Activated T-cell treated with anti-CD3 and anti-CD28 coated beads for 48 hours (primary cell): ENCODE data around the gene MPC2.
"Not testable (repeated sequence)": the region's sequence is repeated elsewhere in the genome, so short reads cannot be mapped to it uniquely, and the experiment has no call there.

Experiments used
- DNase-seq: peaks from one replicate; pipeline ENCODE4 v3.0.0-alpha.2; 2020; ENCODE audit warnings: low read depth

MPC2 gene

GRCh38 chr1:167934426-167935215 is 2.3 kb downstream of the MPC2 start:
- no peak for DNase-seq

GRCh38 chr1:167933788-167934187 is 3.1 kb downstream of the MPC2 start:
- no peak for DNase-seq

GRCh38 chr1:167929725-167930124 is 7.1 kb downstream of the MPC2 start:
- DNase-seq = no peak

DNA sequence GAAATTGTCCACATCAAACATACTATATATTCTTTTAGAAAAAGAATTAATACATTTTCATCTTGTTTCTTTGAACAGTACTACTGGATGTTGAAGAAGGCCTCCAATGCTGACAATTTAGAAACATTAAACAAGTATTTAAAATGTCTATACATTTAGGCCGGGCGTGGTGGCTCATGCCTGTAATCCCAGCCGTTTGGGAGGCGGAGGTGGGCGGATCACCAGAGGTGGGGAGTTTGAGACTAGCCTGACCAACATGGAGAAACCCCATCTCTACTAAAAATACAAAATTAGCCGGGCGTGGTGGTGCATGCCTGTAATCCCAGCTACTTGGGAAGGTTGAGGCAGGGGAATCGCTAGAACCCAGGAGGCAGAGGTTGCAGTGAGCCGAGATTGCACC is 8.0 kb downstream of the MPC2 start:
- not testable (repeated sequence) for DNase-seq

DNA sequence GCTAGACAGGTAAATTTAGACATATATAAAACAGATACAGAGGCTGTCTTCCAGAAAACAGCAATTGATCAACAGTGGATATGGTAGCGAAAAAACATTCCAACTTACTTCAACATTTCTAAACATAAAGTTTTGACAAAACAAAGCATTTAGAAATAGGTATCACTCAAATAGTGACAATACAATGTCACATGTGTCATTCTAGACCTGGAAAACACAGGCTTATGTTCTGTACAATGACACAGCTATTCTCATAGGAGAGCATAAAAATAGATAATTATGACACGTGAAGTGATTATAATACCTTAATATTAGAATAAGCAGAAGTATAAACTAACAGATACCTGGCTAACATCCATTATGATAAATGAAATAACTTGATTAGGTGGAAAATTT is 8.4 kb downstream of the MPC2 start:
- DNase-seq = no peak

GRCh38 chr1:167927046-167927754 is 9.7 kb downstream of the MPC2 start:
- DNase-seq = no peak

- no peak for DNase-seq
Observed at GRCh38 chr1:167926486-167926997, 10.3 kb downstream of the MPC2 start.

DNA sequence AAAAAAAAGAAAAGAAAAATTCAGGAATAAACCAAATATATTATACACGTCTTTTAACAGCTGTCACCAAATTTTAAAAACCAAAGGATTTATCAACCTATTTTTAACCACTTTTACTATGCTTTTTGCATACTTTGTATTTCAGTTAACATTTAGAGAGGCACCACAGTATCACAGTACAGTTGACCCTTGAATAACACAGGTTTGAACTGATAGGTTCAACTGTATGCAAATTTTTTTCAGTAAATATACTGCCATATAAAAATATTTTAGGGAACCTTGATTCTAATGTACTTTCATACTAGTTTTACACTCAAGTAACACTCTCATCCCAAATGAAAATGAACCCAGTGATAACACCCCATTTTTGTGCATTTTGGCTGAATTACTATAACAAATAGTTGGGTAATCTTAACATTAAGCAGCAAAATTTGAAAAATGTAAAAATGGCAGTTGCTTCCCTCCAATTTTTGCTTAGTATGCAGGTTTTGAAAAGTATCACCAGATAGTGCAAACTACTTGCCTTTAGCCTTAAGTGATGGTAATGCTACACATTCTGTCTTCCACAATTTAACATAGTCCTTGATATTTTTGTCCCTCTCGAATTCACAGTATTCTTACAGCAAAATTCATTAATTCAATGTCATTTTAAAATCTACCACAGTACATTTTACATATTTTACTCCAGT is 12.2 kb downstream of the MPC2 start:
- DNase-seq = no peak

DNA sequence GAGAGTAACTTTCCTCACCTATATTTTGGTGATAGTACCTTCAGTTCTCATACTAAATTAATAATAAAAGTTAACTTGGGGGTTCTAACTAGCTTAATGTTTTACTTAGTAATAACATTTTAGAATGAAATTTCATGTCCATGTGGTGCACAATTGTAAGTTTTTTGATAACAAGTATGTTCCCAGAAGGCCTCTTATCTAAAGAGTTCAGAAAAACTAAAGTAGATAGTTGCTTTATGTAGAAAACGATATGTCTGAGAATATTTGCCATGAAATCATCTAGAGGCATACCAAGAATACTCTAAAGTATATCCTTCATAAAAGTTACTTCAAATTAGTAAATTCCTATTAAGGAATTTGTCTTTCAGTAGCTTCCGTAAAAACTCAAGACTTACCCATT is 12.8 kb downstream of the MPC2 start:
- no peak for DNase-seq

- DNase-seq = no peak
Observed at GRCh38 chr1:167923324-167924056, 13.4 kb downstream of the MPC2 start.

- DNase-seq = no peak
Observed at GRCh38 chr1:167922611-167923074, 14.2 kb downstream of the MPC2 start.

DNA sequence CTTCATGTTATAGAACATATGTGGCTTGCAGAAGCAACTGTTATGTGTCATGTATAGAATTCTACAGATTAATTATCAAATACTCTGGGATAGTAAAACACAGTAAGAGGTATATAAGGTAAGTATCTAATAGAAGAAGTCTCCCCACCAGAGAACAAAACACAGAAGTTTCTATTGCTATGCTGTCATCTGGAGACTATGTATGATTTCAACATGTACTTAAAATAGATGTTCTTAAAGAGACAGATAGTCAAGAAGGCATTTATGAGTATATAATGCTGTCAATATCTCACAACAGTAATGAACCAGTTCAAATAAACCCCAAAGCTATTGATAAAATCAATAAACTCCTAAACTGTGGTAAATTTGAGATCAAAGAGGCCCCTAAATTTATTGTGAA is 14.8 kb downstream of the MPC2 start:
- no peak for DNase-seq

DNA sequence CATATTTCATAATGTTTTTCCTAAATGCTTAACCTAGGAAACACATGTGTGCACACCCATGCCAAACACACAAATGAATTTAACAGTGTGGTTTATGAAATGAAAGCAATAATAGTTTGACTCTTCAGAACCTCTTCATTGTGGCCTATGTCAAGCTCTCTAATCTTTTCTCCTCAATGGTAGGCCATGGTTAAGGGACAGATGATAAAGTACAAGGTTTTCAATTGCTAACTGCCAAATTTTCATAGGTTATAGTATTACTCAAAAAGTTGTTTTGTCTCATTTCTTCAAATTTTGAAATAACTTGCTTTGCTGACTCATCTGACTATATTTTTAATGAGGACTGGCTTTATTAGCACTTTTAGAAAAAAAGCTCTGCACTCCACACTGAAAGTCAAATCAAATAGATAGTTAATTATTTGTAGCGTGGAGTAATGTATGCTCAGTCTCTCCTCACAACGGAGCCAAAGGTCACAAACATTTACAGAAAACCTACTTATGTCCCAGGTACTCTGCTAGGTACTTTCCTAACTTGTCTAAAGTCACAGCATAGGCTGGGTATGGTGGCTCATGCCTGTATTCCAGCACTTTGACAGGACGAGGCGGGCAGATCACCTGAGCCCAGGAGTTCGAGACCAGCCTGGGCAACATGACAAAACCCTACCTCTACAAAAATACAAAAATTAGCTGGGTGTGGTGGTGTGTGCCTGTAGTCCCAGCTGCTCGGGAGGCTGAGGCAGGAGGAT is 19.9 kb downstream of the MPC2 start:
- no peak for DNase-seq

- no peak for DNase-seq
Observed at GRCh38 chr1:167915569-167915968, 21.3 kb downstream of the MPC2 start.

DNA sequence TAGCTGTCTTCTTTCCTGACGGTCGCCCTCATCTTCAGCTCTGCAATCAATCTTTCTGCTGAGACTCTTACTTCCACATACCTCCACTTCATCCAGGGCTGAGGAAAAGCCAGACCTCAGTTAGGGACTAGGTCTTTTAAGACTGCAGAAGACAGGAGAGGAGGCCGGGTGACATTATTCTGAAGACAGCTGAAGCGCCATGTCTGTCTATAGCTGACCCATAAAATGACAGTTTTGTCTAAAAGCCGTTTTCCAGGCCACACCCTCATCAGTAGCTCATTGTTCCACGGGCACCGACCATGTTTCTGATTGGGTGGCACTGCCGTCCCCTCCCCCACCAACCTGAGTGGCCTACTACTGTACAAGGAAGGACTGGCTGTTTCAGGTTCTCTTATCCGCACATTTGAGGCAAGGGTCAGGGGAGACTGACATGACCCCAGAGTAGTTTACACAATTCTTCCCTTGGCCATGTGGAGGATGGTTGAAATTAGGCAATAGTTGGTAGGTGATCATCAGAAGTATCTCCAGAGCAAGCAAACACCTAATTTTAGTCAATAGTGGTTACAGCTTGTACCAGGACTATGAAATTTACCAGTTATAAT is 22.9 kb downstream of the MPC2 start, which contains the start of gene ADCY10:
Gene ADCY10 (minus strand): TSS at position 240 of the 602 bp plus-strand sequence. CDS start 8,994 bp downstream, outside the sequence.
- no peak for DNase-seq

DNA sequence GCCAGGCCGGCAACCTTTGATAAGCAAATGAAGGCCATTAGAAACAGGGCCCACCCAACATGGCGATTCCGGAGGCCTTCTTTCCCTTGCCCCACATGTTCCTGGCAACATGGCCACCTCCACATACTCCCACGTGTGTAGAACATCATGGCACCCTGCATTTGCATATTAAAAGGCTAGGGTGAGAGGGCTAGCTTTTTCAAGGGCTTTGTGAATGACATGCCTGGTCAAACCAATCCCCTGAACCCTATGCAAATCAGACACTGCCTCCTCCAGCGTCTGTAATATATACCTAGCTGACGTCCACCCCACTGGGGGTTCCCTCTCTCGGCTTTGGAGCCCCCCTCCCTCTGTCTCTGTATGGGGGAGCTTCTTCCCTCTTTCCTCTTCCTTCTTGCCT is 24.6 kb downstream of the MPC2 start:
- no peak for DNase-seq

DNA sequence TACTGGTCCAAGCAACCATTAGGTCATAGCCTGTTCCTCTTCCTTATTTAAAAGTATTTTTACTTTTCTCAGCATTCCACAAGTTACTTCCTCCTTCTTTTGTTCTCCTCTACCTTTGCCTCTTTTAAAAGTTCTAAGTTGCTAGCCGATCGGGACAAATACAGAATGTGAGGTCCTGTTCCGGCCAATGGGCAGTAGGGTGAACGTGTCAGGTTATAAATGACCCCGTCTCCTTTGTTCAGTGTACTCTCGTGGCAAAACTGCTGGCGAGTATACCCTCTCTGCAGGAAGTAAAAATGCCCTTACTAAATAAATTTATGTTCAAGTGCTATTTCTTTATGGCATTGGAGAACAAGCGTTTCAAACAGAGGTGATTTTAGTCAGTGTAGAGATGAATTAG is 25.5 kb downstream of the MPC2 start:
- DNase-seq = no peak

- DNase-seq = no peak
Observed at GRCh38 chr1:167910530-167910929, 26.3 kb downstream of the MPC2 start.

- no peak for DNase-seq
Observed at GRCh38 chr1:167909691-167910180, 27.1 kb downstream of the MPC2 start.

DNA sequence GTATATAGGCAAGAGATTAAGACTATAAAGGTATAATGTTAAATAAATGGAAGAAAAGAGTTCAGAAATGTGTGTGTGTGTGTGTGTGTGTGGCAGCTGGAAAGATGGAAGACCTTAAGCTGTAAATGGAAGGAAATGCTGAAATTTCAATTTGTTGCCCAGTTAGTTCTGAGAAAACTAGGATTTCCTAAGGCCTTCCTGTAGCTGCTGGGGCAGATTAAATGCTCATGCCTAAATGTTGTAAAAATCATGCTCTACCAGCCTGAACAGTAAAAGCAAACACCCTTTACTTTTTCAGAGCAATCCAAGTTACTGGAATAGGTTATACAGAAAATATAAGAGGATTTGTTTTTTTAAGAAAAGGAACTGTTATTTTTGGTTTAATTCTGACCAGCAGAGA is 31.2 kb downstream of the MPC2 start:
- no peak for DNase-seq

GRCh38 chr1:167905182-167905581 is 31.7 kb downstream of the MPC2 start:
- DNase-seq = no peak
